SHP77 treated with DMSO at 0.1 percent for 48 hours (cell line): ENCODE data around the gene EPHB1.

Source experiments
- DNase-seq: peaks from one replicate; lab custom pipeline; 2025; lab: John Stamatoyannopoulos, UW

The EPHB1 gene

GRCh38 chr3:134809427-134810051 is 14.5 kb downstream of the EPHB1 start:
- no peak for DNase-seq

GRCh38 chr3:134810052-134810435 is 15.0 kb downstream of the EPHB1 start:
- DNase-seq, result no peak

- no peak for DNase-seq
Measured at GRCh38 chr3:134810850-134811249, 15.8 kb downstream of the EPHB1 start.

GRCh38 chr3:134813618-134814017 is 18.6 kb downstream of the EPHB1 start:
- no peak for DNase-seq

- no peak for DNase-seq
Measured at GRCh38 chr3:134815519-134815918, 20.5 kb downstream of the EPHB1 start.

- no peak for DNase-seq
Measured at GRCh38 chr3:134816623-134817022, 21.6 kb downstream of the EPHB1 start.

- DNase-seq, result no peak
Measured at GRCh38 chr3:134817297-134817696, 22.2 kb downstream of the EPHB1 start.

GRCh38 chr3:134820994-134821393 is 25.9 kb downstream of the EPHB1 start:
- no peak for DNase-seq

- no peak for DNase-seq
Measured at GRCh38 chr3:134822090-134822489, 27.0 kb downstream of the EPHB1 start.

- no peak for DNase-seq
Measured at GRCh38 chr3:134823679-134824078, 28.6 kb downstream of the EPHB1 start.

GRCh38 chr3:134824791-134825190 is 29.7 kb downstream of the EPHB1 start:
- no peak for DNase-seq

- no peak for DNase-seq
Measured at GRCh38 chr3:134827213-134827612, 32.2 kb downstream of the EPHB1 start.

- no peak for DNase-seq
Measured at GRCh38 chr3:134829721-134830120, 34.7 kb downstream of the EPHB1 start.

GRCh38 chr3:134832585-134832984 is 37.5 kb downstream of the EPHB1 start:
- DNase-seq, result no peak

- no peak for DNase-seq
Measured at GRCh38 chr3:134833453-134834163, 38.5 kb downstream of the EPHB1 start.

- DNase-seq, result no peak
Measured at GRCh38 chr3:134836921-134837320, 41.9 kb downstream of the EPHB1 start.

GRCh38 chr3:134838599-134838998 is 43.5 kb downstream of the EPHB1 start:
- no peak for DNase-seq

GRCh38 chr3:134839422-134839821 is 44.4 kb downstream of the EPHB1 start:
- DNase-seq, result no peak

- DNase-seq, result no peak
Measured at GRCh38 chr3:134839990-134840389, 44.9 kb downstream of the EPHB1 start.

GRCh38 chr3:134840459-134840858 is 45.4 kb downstream of the EPHB1 start:
- DNase-seq, result no peak

GRCh38 chr3:134846084-134846483 is 51.0 kb downstream of the EPHB1 start:
- no peak for DNase-seq

GRCh38 chr3:134846911-134847317 is 51.9 kb downstream of the EPHB1 start:
- DNase-seq, result no peak

GRCh38 chr3:134847349-134847748 is 52.3 kb downstream of the EPHB1 start:
- no peak for DNase-seq

- no peak for DNase-seq
Measured at GRCh38 chr3:134849561-134849960, 54.5 kb downstream of the EPHB1 start.
